ENCODE data around the gene DYNLRB1.

DYNLRB1 gene

GRCh38 chr20:34564833-34565232, 48.6 kb downstream of the DYNLRB1 start:
- Histone ChIP-seq H3K36me3 (ENCODE audit: control insufficient read depth, insufficient read depth, low read length) (no peaks in the 10 kb centered on the region), H3K9ac (ENCODE audit: low read depth, low read length) (no peak overlapping the region), H3K4me1 (ENCODE audit: control insufficient read depth, insufficient read depth, low read length) (no peaks in the 10 kb centered on the region), H3K4me3 (ENCODE audit: low read depth, low read length) (no peak overlapping the region), H3K27me3 (ENCODE audit: control insufficient read depth, insufficient read depth, low read length) (no peaks in the 10 kb centered on the region), H3K9me3 (ENCODE audit: control insufficient read depth, insufficient read depth, low read length) (no peaks in the 10 kb centered on the region)

- no peaks in the 10 kb centered on the region for H3K27me3 ChIP-seq (ENCODE audit: control insufficient read depth, insufficient read depth, low read length)
- H3K36me3 ChIP-seq (ENCODE audit: control insufficient read depth, insufficient read depth, low read length): no peaks in the 10 kb centered on the region
- no peak overlapping the region for H3K9ac ChIP-seq (ENCODE audit: low read depth, low read length)
- H3K4me1 ChIP-seq (ENCODE audit: control insufficient read depth, insufficient read depth, low read length): no peaks in the 10 kb centered on the region
- H3K4me3 ChIP-seq (ENCODE audit: low read depth, low read length): no peak overlapping the region
- H3K9me3 ChIP-seq (ENCODE audit: control insufficient read depth, insufficient read depth, low read length): no peaks in the 10 kb centered on the region
These were observed 51.0 kb downstream of the DYNLRB1 start for GRCh38 chr20:34566978-34567891.

GRCh38 chr20:34567892-34568865, 52.0 kb downstream of the DYNLRB1 start:
- Histone ChIP-seq H3K9ac (ENCODE audit: low read depth, low read length) (no peak overlapping the region), H3K36me3 (ENCODE audit: control insufficient read depth, insufficient read depth, low read length) (no peaks in the 10 kb centered on the region), H3K4me3 (ENCODE audit: low read depth, low read length) (no peak overlapping the region), H3K4me1 (ENCODE audit: control insufficient read depth, insufficient read depth, low read length) (no peaks in the 10 kb centered on the region), H3K9me3 (ENCODE audit: control insufficient read depth, insufficient read depth, low read length) (no peaks in the 10 kb centered on the region), H3K27me3 (ENCODE audit: control insufficient read depth, insufficient read depth, low read length) (no peaks in the 10 kb centered on the region)

- H3K9ac ChIP-seq (ENCODE audit: low read depth, low read length): no peak overlapping the region
- no peaks in the 10 kb centered on the region for H3K4me1 ChIP-seq (ENCODE audit: control insufficient read depth, insufficient read depth, low read length)
- H3K27me3 ChIP-seq (ENCODE audit: control insufficient read depth, insufficient read depth, low read length): no peaks in the 10 kb centered on the region
- H3K9me3 ChIP-seq (ENCODE audit: control insufficient read depth, insufficient read depth, low read length): no peaks in the 10 kb centered on the region
- peaks cover under 1% of the 10 kb centered on the region for H3K36me3 ChIP-seq (ENCODE audit: control insufficient read depth, insufficient read depth, low read length)
- no peak overlapping the region for H3K4me3 ChIP-seq (ENCODE audit: low read depth, low read length)
These were observed 53.4 kb downstream of the DYNLRB1 start for GRCh38 chr20:34569598-34569997.

GRCh38 chr20:34570859-34571306, 54.7 kb downstream of the DYNLRB1 start:
- Histone ChIP-seq H3K4me3 (ENCODE audit: low read depth, low read length) (no peak overlapping the region), H3K9ac (ENCODE audit: low read depth, low read length) (no peak overlapping the region), H3K9me3 (ENCODE audit: control insufficient read depth, insufficient read depth, low read length) (no peaks in the 10 kb centered on the region), H3K4me1 (ENCODE audit: control insufficient read depth, insufficient read depth, low read length) (no peaks in the 10 kb centered on the region), H3K36me3 (ENCODE audit: control insufficient read depth, insufficient read depth, low read length) (peaks cover 3% of the 10 kb centered on the region), H3K27me3 (ENCODE audit: control insufficient read depth, insufficient read depth, low read length) (no peaks in the 10 kb centered on the region)

GRCh38 chr20:34571753-34572152, 55.5 kb downstream of the DYNLRB1 start:
- Histone ChIP-seq H3K36me3 (ENCODE audit: control insufficient read depth, insufficient read depth, low read length) (peaks cover 3% of the 10 kb centered on the region), H3K4me1 (ENCODE audit: control insufficient read depth, insufficient read depth, low read length) (no peaks in the 10 kb centered on the region), H3K9ac (ENCODE audit: low read depth, low read length) (no peak overlapping the region), H3K27me3 (ENCODE audit: control insufficient read depth, insufficient read depth, low read length) (no peaks in the 10 kb centered on the region), H3K4me3 (ENCODE audit: low read depth, low read length) (no peak overlapping the region), H3K9me3 (ENCODE audit: control insufficient read depth, insufficient read depth, low read length) (no peaks in the 10 kb centered on the region)

- Histone ChIP-seq H3K27me3 (ENCODE audit: control insufficient read depth, insufficient read depth, low read length) (no peaks in the 10 kb centered on the region), H3K9ac (ENCODE audit: low read depth, low read length) (no peak overlapping the region), H3K4me3 (ENCODE audit: low read depth, low read length) (no peak overlapping the region), H3K9me3 (ENCODE audit: control insufficient read depth, insufficient read depth, low read length) (no peaks in the 10 kb centered on the region), H3K36me3 (ENCODE audit: control insufficient read depth, insufficient read depth, low read length) (peaks cover 3% of the 10 kb centered on the region), H3K4me1 (ENCODE audit: control insufficient read depth, insufficient read depth, low read length) (no peaks in the 10 kb centered on the region)
These were observed 57.5 kb downstream of the DYNLRB1 start for GRCh38 chr20:34573541-34574300.

GRCh38 chr20:34574426-34574825, 58.2 kb downstream of the DYNLRB1 start:
- Histone ChIP-seq H3K27me3 (ENCODE audit: control insufficient read depth, insufficient read depth, low read length) (no peaks in the 10 kb centered on the region), H3K4me3 (ENCODE audit: low read depth, low read length) (no peak overlapping the region), H3K36me3 (ENCODE audit: control insufficient read depth, insufficient read depth, low read length) (peaks cover 3% of the 10 kb centered on the region), H3K4me1 (ENCODE audit: control insufficient read depth, insufficient read depth, low read length) (no peaks in the 10 kb centered on the region), H3K9ac (ENCODE audit: low read depth, low read length) (no peak overlapping the region), H3K9me3 (ENCODE audit: control insufficient read depth, insufficient read depth, low read length) (no peaks in the 10 kb centered on the region)

- Histone ChIP-seq H3K4me1 (ENCODE audit: control insufficient read depth, insufficient read depth, low read length) (no peaks in the 10 kb centered on the region), H3K27me3 (ENCODE audit: control insufficient read depth, insufficient read depth, low read length) (no peaks in the 10 kb centered on the region), H3K9me3 (ENCODE audit: control insufficient read depth, insufficient read depth, low read length) (no peaks in the 10 kb centered on the region), H3K4me3 (ENCODE audit: low read depth, low read length) (no peak overlapping the region), H3K9ac (ENCODE audit: low read depth, low read length) (no peak overlapping the region), H3K36me3 (ENCODE audit: control insufficient read depth, insufficient read depth, low read length) (peaks cover 3% of the 10 kb centered on the region)
These were observed 58.6 kb downstream of the DYNLRB1 start for GRCh38 chr20:34574861-34575260.

GRCh38 chr20:34575271-34575670, 59.0 kb downstream of the DYNLRB1 start:
- Histone ChIP-seq H3K4me3 (ENCODE audit: low read depth, low read length) (no peak overlapping the region), H3K27me3 (ENCODE audit: control insufficient read depth, insufficient read depth, low read length) (no peaks in the 10 kb centered on the region), H3K36me3 (ENCODE audit: control insufficient read depth, insufficient read depth, low read length) (peaks cover 7% of the 10 kb centered on the region), H3K9me3 (ENCODE audit: control insufficient read depth, insufficient read depth, low read length) (no peaks in the 10 kb centered on the region), H3K9ac (ENCODE audit: low read depth, low read length) (no peak overlapping the region), H3K4me1 (ENCODE audit: control insufficient read depth, insufficient read depth, low read length) (no peaks in the 10 kb centered on the region)

GRCh38 chr20:34575756-34576155, 59.5 kb downstream of the DYNLRB1 start:
- Histone ChIP-seq H3K4me3 (ENCODE audit: low read depth, low read length) (no peak overlapping the region), H3K4me1 (ENCODE audit: control insufficient read depth, insufficient read depth, low read length) (no peaks in the 10 kb centered on the region), H3K9me3 (ENCODE audit: control insufficient read depth, insufficient read depth, low read length) (no peaks in the 10 kb centered on the region), H3K27me3 (ENCODE audit: control insufficient read depth, insufficient read depth, low read length) (no peaks in the 10 kb centered on the region), H3K9ac (ENCODE audit: low read depth, low read length) (no peak overlapping the region), H3K36me3 (ENCODE audit: control insufficient read depth, insufficient read depth, low read length) (peaks cover 10% of the 10 kb centered on the region)
